PC-3 (cell line): ENCODE data around the gene GBE1.

Experiments used
- CTCF ChIP-seq: fragments of 300-600 bp; sonication (generic); conservative IDR thresholded peaks from 2 replicates; pipeline ENCODE4 v1.5.1; 2017; ENCODE audit warnings: antibody characterized with exemption, low read depth, mild to moderate bottlenecking, low read length
- EZH2phosphoT487 ChIP-seq: fragments of 300-600 bp; sonication (generic); IDR thresholded peaks from 2 replicates; pipeline ENCODE4 v1.6.1; 2018; ENCODE audit warnings: mild to moderate bottlenecking, antibody characterized with exemption, low read length, borderline replicate concordance

GRCh38 chr3:81699536-81700320 lies 61.7 kb downstream of the GBE1 start:
- TF ChIP-seq CTCF (no peak), EZH2phosphoT487 (no peak)
